ENCODE measurements around the gene INSRR.
A peak's percentile ranks its signal among the peaks of the same experiment; 100 is the strongest.

INSRR gene

DNA sequence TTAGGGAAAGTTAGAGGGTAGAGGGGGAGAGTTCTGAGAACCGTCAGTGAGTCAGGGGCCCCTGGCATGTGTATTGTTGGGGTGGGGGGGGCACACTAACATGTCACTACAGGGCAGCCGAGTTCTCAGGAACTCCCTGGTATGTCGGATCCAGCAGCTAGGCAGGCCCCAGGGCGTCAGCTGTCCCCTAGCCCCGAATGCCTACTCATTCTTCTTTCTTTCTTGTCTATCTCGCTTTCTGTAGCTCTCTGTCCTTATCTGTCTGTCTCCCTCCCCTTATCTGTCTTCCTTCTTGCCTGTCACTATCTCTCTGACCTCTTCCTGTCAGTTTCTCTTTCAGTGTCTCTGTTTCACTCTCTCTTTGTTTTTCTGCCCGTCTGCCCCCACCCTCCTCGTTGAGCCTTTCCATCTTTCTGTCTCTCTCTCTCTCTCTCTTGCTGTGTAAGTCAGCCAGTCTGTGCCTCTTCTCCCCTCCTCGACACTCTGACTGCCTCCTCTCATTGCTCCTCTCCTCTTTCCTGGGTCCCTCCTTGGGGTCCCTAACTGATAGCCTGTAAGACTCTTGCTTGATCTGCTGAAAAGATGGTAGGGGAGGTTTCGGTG, 4.2 kb upstream of the INSRR start:
- no peak overlapping the region for H3K4me3 ChIP-seq (ENCODE audit: low read depth, low read length)
- TF ChIP-seq, protein P1, sequence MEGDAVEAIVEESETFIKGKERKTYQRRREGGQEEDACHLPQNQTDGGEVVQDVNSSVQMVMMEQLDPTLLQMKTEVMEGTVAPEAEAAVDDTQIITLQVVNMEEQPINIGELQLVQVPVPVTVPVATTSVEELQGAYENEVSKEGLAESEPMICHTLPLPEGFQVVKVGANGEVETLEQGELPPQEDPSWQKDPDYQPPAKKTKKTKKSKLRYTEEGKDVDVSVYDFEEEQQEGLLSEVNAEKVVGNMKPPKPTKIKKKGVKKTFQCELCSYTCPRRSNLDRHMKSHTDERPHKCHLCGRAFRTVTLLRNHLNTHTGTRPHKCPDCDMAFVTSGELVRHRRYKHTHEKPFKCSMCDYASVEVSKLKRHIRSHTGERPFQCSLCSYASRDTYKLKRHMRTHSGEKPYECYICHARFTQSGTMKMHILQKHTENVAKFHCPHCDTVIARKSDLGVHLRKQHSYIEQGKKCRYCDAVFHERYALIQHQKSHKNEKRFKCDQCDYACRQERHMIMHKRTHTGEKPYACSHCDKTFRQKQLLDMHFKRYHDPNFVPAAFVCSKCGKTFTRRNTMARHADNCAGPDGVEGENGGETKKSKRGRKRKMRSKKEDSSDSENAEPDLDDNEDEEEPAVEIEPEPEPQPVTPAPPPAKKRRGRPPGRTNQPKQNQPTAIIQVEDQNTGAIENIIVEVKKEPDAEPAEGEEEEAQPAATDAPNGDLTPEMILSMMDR (IDR thresholded peaks at IDR 0.05; ENCODE audit: low read depth, low read length), result no peak
- TF ChIP-seq MYC (IDR thresholded peaks at IDR 0.05; ENCODE audit: low read depth, low read length) (no peak), POLR2A (IDR thresholded peaks at IDR 0.05; ENCODE audit: extremely low read depth, insufficient read length) (no peak)
- TF ChIP-seq, protein P2, sequence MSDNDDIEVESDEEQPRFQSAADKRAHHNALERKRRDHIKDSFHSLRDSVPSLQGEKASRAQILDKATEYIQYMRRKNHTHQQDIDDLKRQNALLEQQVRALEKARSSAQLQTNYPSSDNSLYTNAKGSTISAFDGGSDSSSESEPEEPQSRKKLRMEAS (IDR thresholded peaks at IDR 0.05; ENCODE audit: low read depth, low read length), result no peak
- no peak for DNase-seq (ENCODE audit: low read depth)

DNA sequence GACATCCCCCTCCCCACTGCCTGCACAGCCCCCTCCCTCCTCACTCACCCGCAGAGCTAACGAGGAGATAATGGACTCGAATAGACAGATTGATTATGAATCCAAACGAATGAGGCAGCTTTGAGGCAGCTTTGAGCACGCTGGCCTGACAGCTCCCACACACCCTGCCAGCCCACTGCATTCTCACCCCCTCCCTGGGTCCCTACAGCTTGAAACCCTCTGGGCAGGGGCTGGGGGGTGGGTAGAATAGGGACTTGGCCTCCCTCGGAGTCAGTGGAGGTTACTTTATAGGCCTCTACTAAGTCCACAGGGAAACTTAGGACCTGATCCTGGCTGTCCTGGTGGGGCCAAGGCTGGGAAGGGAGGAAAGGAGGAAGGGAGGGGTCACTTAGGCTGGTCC, 3.7 kb upstream of the INSRR start:
- TF ChIP-seq POLR2A (IDR thresholded peaks at IDR 0.05; ENCODE audit: extremely low read depth, insufficient read length) (no peak), MYC (IDR thresholded peaks at IDR 0.05; ENCODE audit: low read depth, low read length) (no peak)
- TF ChIP-seq, protein P2 (IDR thresholded peaks at IDR 0.05; ENCODE audit: low read depth, low read length), result no peak
- TF ChIP-seq, protein P1 (IDR thresholded peaks at IDR 0.05; ENCODE audit: low read depth, low read length), result no peak
- DNase-seq (ENCODE audit: low read depth), result no peak

DNA sequence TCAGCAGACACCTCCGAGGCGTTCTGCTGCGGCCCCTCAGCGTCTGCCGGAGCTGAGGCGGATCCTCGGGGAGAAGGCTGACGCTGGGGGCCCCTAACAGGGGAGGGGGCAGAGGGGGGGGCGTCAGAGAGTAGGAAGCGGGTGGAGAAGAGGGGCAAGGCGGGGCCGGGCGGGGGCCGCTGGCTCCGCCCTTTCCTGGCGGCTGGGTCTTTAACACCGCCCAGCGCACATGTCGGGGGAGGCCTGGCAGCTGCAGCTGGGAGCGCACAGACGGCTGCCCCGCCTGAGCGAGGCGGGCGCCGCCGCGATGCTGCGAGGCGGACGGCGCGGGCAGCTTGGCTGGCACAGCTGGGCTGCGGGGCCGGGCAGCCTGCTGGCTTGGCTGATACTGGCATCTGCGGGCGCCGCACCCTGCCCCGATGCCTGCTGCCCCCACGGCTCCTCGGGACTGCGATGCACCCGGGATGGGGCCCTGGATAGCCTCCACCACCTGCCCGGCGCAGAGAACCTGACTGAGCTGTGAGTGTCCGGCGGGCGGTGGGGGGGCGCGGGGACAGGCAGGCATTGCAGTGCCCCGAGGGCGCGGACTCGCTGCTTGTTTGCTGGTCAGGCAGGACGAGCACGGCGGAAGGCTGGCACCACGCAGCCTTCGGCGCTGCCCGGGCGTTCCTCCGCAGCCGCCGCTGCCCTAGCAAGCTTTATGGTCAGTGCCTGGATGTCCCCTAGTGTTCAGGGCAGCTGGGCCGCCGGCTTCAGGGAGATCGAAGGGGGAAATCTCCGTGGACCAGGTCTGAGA, 1.9 kb upstream of the INSRR start, which contains the start of gene NTRK1:
Gene NTRK1 (plus strand): TSS at position 238 of the 796 bp plus-strand sequence. CDS start 70 bp downstream, at position 308.
- DNase-seq (ENCODE audit: low read depth), result peak; percentile 63
- TF ChIP-seq, protein P2 (IDR thresholded peaks at IDR 0.05; ENCODE audit: low read depth, low read length), result peak; percentile 69; the same call in 1 of the 2 replicates
- TF ChIP-seq, protein P1 (IDR thresholded peaks at IDR 0.05; ENCODE audit: low read depth, low read length), result no peak
- no peak within 1 kb of the TSS for H3K4me3 ChIP-seq (ENCODE audit: low read depth, low read length)

More for the DNA sequence above, 3.7 kb upstream of the INSRR start:
- no peak overlapping the region for H3K4me3 ChIP-seq (ENCODE audit: low read depth, low read length)

DNA sequence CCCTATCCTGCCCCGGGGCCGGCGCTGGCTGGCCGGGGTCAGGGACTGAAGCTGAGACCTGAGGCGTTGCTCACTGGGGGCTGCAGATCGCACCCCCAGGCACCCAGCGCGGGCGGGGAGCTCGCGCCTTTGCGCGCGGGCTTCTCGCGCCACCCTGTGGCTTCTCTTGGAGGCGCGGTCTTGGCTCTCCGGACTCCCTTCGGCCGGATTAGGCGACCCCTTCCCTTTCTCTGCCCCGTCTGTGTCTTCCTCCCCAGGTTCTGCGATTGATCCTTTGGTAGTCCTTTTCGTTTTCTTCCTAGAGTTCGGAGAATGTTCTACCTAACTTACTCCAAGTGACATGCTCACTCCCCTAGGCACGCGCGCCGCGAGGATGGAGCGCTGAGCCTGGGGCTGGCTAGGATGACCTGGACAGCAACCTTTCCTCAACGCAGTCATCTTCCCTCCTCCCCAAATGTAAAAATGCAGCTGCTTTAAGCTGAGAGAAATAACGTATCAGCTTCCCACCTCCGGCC, 1.3 kb upstream of the INSRR start:
- no peak overlapping the region for H3K4me3 ChIP-seq (ENCODE audit: low read depth, low read length)
- TF ChIP-seq, protein P1 (IDR thresholded peaks at IDR 0.05; ENCODE audit: low read depth, low read length), result peak; percentile 58
- TF ChIP-seq POLR2A (IDR thresholded peaks at IDR 0.05; ENCODE audit: extremely low read depth, insufficient read length), result no peak
- DNase-seq (ENCODE audit: low read depth), result peak; percentile 60

DNA sequence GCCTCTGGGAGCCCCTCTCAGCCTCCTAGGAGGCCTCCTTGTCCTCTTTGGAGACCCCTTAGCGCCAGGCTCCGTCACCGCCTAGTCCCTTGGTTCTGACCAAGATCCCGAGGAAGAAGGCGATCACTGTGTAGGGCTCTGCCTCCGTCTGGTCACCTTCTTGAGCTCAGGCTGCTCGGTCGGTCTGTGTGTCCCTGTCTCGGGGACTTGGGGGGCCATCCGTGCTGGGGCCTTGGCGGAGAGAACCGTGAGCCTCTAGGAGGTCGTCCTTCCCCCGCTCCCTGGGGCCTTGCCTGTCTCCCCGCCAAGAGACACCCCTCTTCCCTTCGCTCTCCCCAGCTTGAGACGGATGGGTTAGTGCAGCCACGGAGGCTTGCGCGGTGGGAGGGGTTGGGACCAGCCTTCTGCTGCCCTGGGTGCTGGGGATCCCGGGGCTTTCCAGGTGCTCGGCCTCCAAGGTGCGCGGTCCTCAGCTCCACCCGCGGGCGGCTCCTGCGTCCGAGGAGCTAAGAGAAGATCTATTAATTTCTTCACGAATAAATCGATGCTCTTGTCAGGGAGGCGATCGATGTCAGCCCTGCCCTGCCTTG, 701 bp upstream of the INSRR start:
- DNase-seq (ENCODE audit: low read depth), result no peak
- H3K4me3 ChIP-seq (ENCODE audit: low read depth, low read length), result no peak overlapping the region
- no peak for TF ChIP-seq POLR2A (IDR thresholded peaks at IDR 0.05; ENCODE audit: extremely low read depth, insufficient read length)
- TF ChIP-seq, protein P1 (IDR thresholded peaks at IDR 0.05; ENCODE audit: low read depth, low read length), result no peak
- no peak for TF ChIP-seq MYC (IDR thresholded peaks at IDR 0.05; ENCODE audit: low read depth, low read length)
- TF ChIP-seq, protein P2 (IDR thresholded peaks at IDR 0.05; ENCODE audit: low read depth, low read length), result no peak
